ENCODE results near the gene JUP. TPM values are rescaled to one million over a fixed set of nuclear protein-coding genes. Genes with fewer than 3 reads are reported as not detected.

Gene JUP
- total and polyA plus RNA-seq, 2 of the 13 experiments (the other 11 are each of a cell fraction or from before 2014, with no cell fraction given): 12.1 to 20.6 TPM

DNA sequence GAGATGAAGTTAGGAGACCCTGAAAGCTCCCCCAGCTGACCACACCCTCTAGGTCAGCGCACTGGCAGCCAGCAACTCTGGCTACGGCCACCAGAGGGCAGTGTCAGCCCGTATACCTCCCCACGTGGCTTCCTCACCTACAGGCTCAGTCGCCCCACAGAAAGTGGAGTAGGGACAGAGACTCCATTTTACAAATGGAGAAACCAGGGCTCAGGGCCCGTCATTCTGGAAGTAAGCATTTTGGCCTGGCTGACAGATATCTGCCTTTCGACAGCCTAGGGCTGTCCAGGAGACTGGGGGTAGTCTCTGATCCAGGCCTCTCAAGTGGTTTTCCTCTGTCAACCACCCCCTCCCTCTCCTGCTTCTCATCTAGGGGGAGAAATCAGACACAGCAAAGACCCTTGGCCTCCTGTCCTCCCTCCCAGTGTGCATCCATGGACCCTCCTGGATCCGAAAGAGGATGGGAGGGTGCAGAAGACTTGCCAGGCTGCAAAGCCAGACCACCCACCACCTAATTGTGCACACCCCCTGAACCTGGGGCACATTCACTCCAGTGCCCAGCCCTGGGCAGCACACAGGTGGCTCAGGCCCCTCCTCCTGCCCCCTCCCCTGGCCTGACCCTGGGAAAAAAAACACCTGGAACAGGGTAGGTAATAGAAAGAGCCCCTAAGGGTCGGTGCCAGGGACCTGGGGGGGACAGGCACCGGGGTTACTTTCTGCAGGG lies 48.3 kb downstream of the JUP start (continued):
- TF ChIP-seq TCF12 (IDR thresholded peaks at IDR 0.05) (no peak), TCF12 (CRISPR knock-in tag; IDR thresholded peaks at IDR 0.05) (no peak), ZFP36 (IDR thresholded peaks at IDR 0.05; ENCODE audit: borderline replicate concordance, low read depth, low read length, partially characterized antibody) (no peak), MAZ (IDR thresholded peaks at IDR 0.05; ENCODE audit: borderline replicate concordance, low read depth, low read length) (no peak), MAZ (CRISPR knock-in tag; IDR thresholded peaks at IDR 0.05; ENCODE audit: low read depth) (no peak; the same call in 1 of the 2 replicates), ZNF230 (CRISPR knock-in tag; IDR thresholded peaks at IDR 0.05) (no peak), HNRNPUL1 (IDR thresholded peaks at IDR 0.05; ENCODE audit: low read depth, low read length) (no peak), SUZ12 (IDR thresholded peaks at IDR 0.05; ENCODE audit: low read depth, low read length) (no peak), CHD4 (IDR thresholded peaks at IDR 0.05; ENCODE audit: borderline replicate concordance, low read length) (no peak), ZSCAN22 (CRISPR knock-in tag; IDR thresholded peaks at IDR 0.05) (no peak), KDM6A (CRISPR knock-in tag; IDR thresholded peaks at IDR 0.05; ENCODE audit: low read depth) (no peak), ZNF7 (CRISPR knock-in tag; IDR thresholded peaks at IDR 0.05) (no peak), ZNF180 (CRISPR knock-in tag; IDR thresholded peaks at IDR 0.05; ENCODE audit: borderline replicate concordance, low read depth) (no peak), ZBTB3 (CRISPR knock-in tag; IDR thresholded peaks at IDR 0.05; ENCODE audit: borderline replicate concordance, low read depth) (no peak), HMG20A (CRISPR knock-in tag; IDR thresholded peaks at IDR 0.05; ENCODE audit: borderline replicate concordance) (no peak), ZNF484 (CRISPR knock-in tag; IDR thresholded peaks at IDR 0.05; ENCODE audit: borderline replicate concordance, low read depth) (no peak), JDP2 (CRISPR knock-in tag; IDR thresholded peaks at IDR 0.05; ENCODE audit: borderline replicate concordance) (no peak), ZSCAN20 (CRISPR knock-in tag; IDR thresholded peaks at IDR 0.05; ENCODE audit: borderline replicate concordance) (no peak)
- TF ChIP-seq, protein P1, sequence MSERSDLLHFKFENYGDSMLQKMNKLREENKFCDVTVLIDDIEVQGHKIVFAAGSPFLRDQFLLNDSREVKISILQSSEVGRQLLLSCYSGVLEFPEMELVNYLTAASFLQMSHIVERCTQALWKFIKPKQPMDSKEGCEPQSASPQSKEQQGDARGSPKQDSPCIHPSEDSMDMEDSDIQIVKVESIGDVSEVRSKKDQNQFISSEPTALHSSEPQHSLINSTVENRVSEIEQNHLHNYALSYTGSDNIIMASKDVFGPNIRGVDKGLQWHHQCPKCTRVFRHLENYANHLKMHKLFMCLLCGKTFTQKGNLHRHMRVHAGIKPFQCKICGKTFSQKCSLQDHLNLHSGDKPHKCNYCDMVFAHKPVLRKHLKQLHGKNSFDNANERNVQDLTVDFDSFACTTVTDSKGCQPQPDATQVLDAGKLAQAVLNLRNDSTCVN (CRISPR knock-in tag; IDR thresholded peaks at IDR 0.05; ENCODE audit: borderline replicate concordance): 0 out of 2 replicates have a peak, but pooled peaks have one; percentile 79
- TF ChIP-seq, protein P2, sequence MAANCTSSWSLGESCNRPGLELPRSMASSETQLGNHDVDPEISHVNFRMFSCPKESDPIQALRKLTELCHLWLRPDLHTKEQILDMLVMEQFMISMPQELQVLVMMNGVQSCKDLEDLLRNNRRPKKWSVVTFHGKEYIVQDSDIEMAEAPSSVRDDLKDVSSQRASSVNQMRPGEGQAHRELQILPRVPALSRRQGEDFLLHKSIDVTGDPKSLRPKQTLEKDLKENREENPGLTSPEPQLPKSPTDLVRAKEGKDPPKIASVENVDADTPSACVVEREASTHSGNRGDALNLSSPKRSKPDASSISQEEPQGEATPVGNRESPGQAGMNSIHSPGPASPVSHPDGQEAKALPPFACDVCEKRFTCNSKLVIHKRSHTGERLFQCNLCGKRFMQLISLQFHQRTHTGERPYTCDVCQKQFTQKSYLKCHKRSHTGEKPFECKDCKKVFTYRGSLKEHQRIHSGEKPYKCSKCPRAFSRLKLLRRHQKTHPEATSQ (CRISPR knock-in tag; IDR thresholded peaks at IDR 0.05; ENCODE audit: borderline replicate concordance): no peak
- TF ChIP-seq, protein P3, sequence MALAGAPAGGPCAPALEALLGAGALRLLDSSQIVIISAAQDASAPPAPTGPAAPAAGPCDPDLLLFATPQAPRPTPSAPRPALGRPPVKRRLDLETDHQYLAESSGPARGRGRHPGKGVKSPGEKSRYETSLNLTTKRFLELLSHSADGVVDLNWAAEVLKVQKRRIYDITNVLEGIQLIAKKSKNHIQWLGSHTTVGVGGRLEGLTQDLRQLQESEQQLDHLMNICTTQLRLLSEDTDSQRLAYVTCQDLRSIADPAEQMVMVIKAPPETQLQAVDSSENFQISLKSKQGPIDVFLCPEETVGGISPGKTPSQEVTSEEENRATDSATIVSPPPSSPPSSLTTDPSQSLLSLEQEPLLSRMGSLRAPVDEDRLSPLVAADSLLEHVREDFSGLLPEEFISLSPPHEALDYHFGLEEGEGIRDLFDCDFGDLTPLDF (CRISPR knock-in tag; IDR thresholded peaks at IDR 0.05): no peak
- TF ChIP-seq, protein P4, sequence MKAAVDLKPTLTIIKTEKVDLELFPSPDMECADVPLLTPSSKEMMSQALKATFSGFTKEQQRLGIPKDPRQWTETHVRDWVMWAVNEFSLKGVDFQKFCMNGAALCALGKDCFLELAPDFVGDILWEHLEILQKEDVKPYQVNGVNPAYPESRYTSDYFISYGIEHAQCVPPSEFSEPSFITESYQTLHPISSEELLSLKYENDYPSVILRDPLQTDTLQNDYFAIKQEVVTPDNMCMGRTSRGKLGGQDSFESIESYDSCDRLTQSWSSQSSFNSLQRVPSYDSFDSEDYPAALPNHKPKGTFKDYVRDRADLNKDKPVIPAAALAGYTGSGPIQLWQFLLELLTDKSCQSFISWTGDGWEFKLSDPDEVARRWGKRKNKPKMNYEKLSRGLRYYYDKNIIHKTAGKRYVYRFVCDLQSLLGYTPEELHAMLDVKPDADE (CRISPR knock-in tag; IDR thresholded peaks at IDR 0.05): no peak
- TF ChIP-seq, protein P5, sequence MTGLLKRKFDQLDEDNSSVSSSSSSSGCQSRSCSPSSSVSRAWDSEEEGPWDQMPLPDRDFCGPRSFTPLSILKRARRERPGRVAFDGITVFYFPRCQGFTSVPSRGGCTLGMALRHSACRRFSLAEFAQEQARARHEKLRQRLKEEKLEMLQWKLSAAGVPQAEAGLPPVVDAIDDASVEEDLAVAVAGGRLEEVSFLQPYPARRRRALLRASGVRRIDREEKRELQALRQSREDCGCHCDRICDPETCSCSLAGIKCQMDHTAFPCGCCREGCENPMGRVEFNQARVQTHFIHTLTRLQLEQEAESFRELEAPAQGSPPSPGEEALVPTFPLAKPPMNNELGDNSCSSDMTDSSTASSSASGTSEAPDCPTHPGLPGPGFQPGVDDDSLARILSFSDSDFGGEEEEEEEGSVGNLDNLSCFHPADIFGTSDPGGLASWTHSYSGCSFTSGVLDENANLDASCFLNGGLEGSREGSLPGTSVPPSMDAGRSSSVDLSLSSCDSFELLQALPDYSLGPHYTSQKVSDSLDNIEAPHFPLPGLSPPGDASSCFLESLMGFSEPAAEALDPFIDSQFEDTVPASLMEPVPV (CRISPR knock-in tag; IDR thresholded peaks at IDR 0.05): no peak
